ENCODE results near the gene ROBO1. TPM values are rescaled to one million over a fixed set of nuclear protein-coding genes. Genes with fewer than 3 reads are reported as not detected.
A peak's percentile ranks its signal among the peaks of the same experiment; 100 is the strongest.

The ROBO1 gene
- total RNA-seq, 1 experiment from 2014 or later: 35.5 TPM

- no peaks in the 10 kb centered on the region for H3K9me3 ChIP-seq (ENCODE audit: low read length)
- ATAC-seq: peak; percentile 53
- H3K36me3 ChIP-seq (ENCODE audit: low read depth, low read length): no peaks in the 10 kb centered on the region
- H3K4me3 ChIP-seq (ENCODE audit: low read length): no peak overlapping the region
- H3K79me2 ChIP-seq (ENCODE audit: low read length): no peaks in the 10 kb centered on the region
- POLR2A ChIA-PET (ENCODE audit: unreplicated experiment): no interaction called here
- intact Hi-C loops (cut with micrococcal nuclease): no loop called here
- no peaks in the 10 kb centered on the region for H3F3A ChIP-seq (ENCODE audit: low read length, unreplicated experiment)
- H3K27ac ChIP-seq (ENCODE audit: low read length): no peak overlapping the region
- CTCF ChIA-PET: interaction anchor here (0.6 kb wide), 1 partner anchor 1566 kb away, joined by 7 read pairs; no protein-coding TSS in a partner anchor
- H3K4me2 ChIP-seq (ENCODE audit: low read length): no peak overlapping the region
- no TSS peak for BruUV-seq (replicated peaks)
- no peaks in the 10 kb centered on the region for H3K9me2 ChIP-seq (replicated peaks; ENCODE audit: low read length)
- H4K20me1 ChIP-seq (ENCODE audit: low read length): no peaks in the 10 kb centered on the region
- no peak for DNase-seq
- no peak overlapping the region for H2AFZ ChIP-seq (ENCODE audit: low read length)
- no peaks in the 10 kb centered on the region for H3K27me3 ChIP-seq (ENCODE audit: low read length)
- TF ChIP-seq EZH2phosphoT487 (IDR thresholded peaks at IDR 0.05; ENCODE audit: borderline replicate concordance, low read length): no peak
- no peak for TF ChIP-seq CTCF (conservative IDR thresholded peaks at IDR 0.05; ENCODE audit: low read depth, low read length)
- TF ChIP-seq EZH2 (IDR thresholded peaks at IDR 0.05; ENCODE audit: low read length, unreplicated experiment): no peak
- no peaks in the 10 kb centered on the region for H3K4me1 ChIP-seq (ENCODE audit: insufficient read depth, low read length)
- H3K9ac ChIP-seq (ENCODE audit: low read length): no peak overlapping the region
These were observed 1178.0 kb downstream of the ROBO1 start for GRCh38 chr3:78589778-78590177.

- H3K27ac ChIP-seq (ENCODE audit: low read length): no peak overlapping the region
- ChIA-PET CTCF (no interaction called here), POLR2A (ENCODE audit: unreplicated experiment) (no interaction called here)
- no peaks in the 10 kb centered on the region for H4K20me1 ChIP-seq (ENCODE audit: low read length)
- no peak overlapping the region for H3K9ac ChIP-seq (ENCODE audit: low read length)
- intact Hi-C loops (cut with micrococcal nuclease): no loop called here
- no peaks in the 10 kb centered on the region for H3K4me1 ChIP-seq (ENCODE audit: insufficient read depth, low read length)
- BruUV-seq (replicated peaks): no TSS peak
- no peaks in the 10 kb centered on the region for H3F3A ChIP-seq (ENCODE audit: low read length, unreplicated experiment)
- no peak for TF ChIP-seq EZH2phosphoT487 (IDR thresholded peaks at IDR 0.05; ENCODE audit: borderline replicate concordance, low read length)
- no peak for TF ChIP-seq CTCF (conservative IDR thresholded peaks at IDR 0.05; ENCODE audit: low read depth, low read length)
- no peak for TF ChIP-seq EZH2 (IDR thresholded peaks at IDR 0.05; ENCODE audit: low read length, unreplicated experiment)
- H3K9me3 ChIP-seq (ENCODE audit: low read length): no peaks in the 10 kb centered on the region
- no peak overlapping the region for H3K4me2 ChIP-seq (ENCODE audit: low read length)
- H3K9me2 ChIP-seq (replicated peaks; ENCODE audit: low read length): no peaks in the 10 kb centered on the region
- no peaks in the 10 kb centered on the region for H3K36me3 ChIP-seq (ENCODE audit: low read depth, low read length)
- H3K79me2 ChIP-seq (ENCODE audit: low read length): no peaks in the 10 kb centered on the region
- DNase-seq (no peak), ATAC-seq (no peak)
- no peak overlapping the region for H3K4me3 ChIP-seq (ENCODE audit: low read length)
- no peak overlapping the region for H2AFZ ChIP-seq (ENCODE audit: low read length)
- H3K27me3 ChIP-seq (ENCODE audit: low read length): no peaks in the 10 kb centered on the region
These were observed 1178.7 kb downstream of the ROBO1 start for GRCh38 chr3:78588906-78589621.

GRCh38 chr3:78580681-78581080, 1187.1 kb downstream of the ROBO1 start:
- Histone ChIP-seq H3K9ac (ENCODE audit: low read length) (no peak overlapping the region), H3F3A (ENCODE audit: low read length, unreplicated experiment) (no peaks in the 10 kb centered on the region), H3K4me1 (ENCODE audit: insufficient read depth, low read length) (no peaks in the 10 kb centered on the region), H3K4me2 (ENCODE audit: low read length) (no peak overlapping the region), H3K36me3 (ENCODE audit: low read depth, low read length) (no peaks in the 10 kb centered on the region), H3K27me3 (ENCODE audit: low read length) (no peaks in the 10 kb centered on the region), H3K27ac (ENCODE audit: low read length) (no peak overlapping the region), H2AFZ (ENCODE audit: low read length) (no peak overlapping the region), H3K9me2 (replicated peaks; ENCODE audit: low read length) (no peaks in the 10 kb centered on the region), H3K79me2 (ENCODE audit: low read length) (no peaks in the 10 kb centered on the region), H3K4me3 (ENCODE audit: low read length) (no peak overlapping the region), H4K20me1 (ENCODE audit: low read length) (no peaks in the 10 kb centered on the region), H3K9me3 (ENCODE audit: low read length) (no peaks in the 10 kb centered on the region)
- POLR2A ChIA-PET (ENCODE audit: unreplicated experiment): no interaction called here
- ATAC-seq (no peak), DNase-seq (peak; percentile 37)
- intact Hi-C loops (cut with micrococcal nuclease): no loop called here
- no peak for TF ChIP-seq EZH2 (IDR thresholded peaks at IDR 0.05; ENCODE audit: low read length, unreplicated experiment)
- TF ChIP-seq CTCF (conservative IDR thresholded peaks at IDR 0.05; ENCODE audit: low read depth, low read length): no peak
- no TSS peak for BruUV-seq (replicated peaks)
- CTCF ChIA-PET: no interaction called here

Data from PC-3 (cell line).